GM10248 (cell line): ENCODE data around the gene RDH14.

Experiments
- CTCF ChIA-PET: fragments of 300-600 bp; sonication (Branson Sonifier 250); formaldehyde crosslinking; extraction: SDS; loops from one replicate; lab custom pipeline; 2021; ENCODE audit warnings: antibody characterized with exemption; lab: Yijun Ruan, JAX
- POLR2A ChIA-PET: fragments of 350-650 bp; sonication (Branson Sonifier 250); formaldehyde crosslinking; extraction: SDS; loops from one replicate; lab custom pipeline; 2020; ENCODE audit warnings: antibody characterized with exemption; lab: Yijun Ruan, JAX
- DNase-seq: peaks from one replicate; pipeline ENCODE4 v3.0.0; 2012; ENCODE audit errors: extremely low spot score
- CTCF ChIP-seq: IDR thresholded peaks from 2 replicates; pipeline ENCODE4 v1.5.1; 2012; ENCODE audit warnings: mild to moderate bottlenecking, low read depth; ENCODE audit errors: extremely low read depth, missing control alignments, control extremely low read depth

Gene RDH14

GRCh38 chr2:18600255-18600613, 39.8 kb upstream of the RDH14 start:
- ChIA-PET CTCF (no interaction called here), POLR2A (no interaction called here)
- TF ChIP-seq CTCF, result no peak
- DNase-seq, result no peak

- no peak for DNase-seq
- POLR2A ChIA-PET, result no interaction called here
- CTCF ChIA-PET, result no interaction called here
- no peak for TF ChIP-seq CTCF
Measured at GRCh38 chr2:18599509-18600254, 39.2 kb upstream of the RDH14 start.

DNA sequence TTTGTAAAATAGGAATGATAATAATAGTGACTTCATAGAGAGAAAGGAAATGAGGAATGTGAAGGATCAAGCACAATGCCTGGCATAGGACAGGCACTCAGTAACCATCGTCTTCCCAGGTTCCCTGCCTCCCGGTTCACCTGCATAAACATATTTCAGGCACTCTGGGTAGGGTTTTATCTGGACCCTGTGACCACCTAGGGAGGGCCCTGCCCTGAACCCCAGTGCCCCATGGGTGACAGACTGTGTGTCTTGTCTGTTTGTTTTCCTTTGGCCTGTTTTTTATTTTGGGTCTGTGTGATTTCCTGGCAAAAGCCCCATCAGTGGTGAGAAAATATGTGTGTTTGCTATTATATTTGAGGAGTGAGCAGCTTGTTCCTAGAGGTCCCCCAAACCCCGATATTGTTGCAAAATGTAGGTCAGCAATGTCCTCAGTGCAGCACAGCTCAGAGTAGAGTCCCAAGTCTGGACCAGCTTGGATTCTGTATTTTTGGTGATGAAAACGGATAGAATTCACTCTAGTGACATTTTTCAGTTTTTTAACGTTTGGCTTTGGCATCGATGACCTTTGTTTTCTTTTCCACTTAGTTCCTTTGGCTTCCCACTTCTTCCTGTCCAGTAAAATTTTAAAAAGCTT, 38.5 kb upstream of the RDH14 start:
- POLR2A ChIA-PET, result no interaction called here
- CTCF ChIA-PET, result no interaction called here
- TF ChIP-seq CTCF, result no peak
- DNase-seq, result no peak

GRCh38 chr2:18597618-18598017, 37.2 kb upstream of the RDH14 start:
- TF ChIP-seq CTCF, result no peak
- ChIA-PET POLR2A (no interaction called here), CTCF (no interaction called here)
- no peak for DNase-seq

DNA sequence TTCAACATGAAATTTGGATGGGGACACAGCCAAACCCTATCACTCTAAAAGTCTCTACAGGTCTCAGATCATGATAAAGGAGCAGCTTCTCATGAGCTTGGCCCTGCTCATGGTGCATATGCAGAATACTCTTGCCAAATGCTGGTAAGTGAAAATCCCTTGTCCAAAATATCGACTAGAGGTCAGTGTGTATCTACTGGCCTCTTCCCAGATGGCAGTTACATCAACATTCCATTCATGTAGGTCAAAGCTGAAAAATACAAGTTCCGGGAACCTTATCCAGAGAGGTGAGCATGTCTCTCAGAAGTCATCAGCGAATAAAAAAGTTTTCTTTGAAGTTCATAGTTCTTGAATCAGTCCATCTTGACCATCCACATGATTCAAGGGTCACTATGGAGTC, 36.5 kb upstream of the RDH14 start:
- no peak for TF ChIP-seq CTCF
- ChIA-PET CTCF (no interaction called here), POLR2A (no interaction called here)
- no peak for DNase-seq

DNA sequence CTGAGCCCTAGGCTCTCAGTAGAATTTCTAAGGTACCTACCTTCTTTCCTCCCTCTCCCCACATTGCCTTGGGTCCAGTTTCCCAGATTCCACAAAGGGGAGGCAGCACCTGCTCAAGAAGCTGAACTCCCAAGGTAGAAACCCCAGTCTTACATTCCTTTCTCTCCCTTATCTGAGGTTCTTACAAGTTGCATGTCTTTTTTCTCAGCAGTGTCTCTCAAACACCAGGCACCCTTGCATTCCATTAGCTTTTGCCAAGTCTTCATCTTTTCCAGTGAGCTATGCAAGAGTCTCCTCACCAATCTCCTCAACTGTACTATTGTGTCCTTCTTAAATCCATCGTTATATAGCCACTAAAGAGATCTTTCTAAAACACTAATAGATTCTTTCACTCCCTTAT, 33.0 kb upstream of the RDH14 start:
- ChIA-PET CTCF (no interaction called here), POLR2A (no interaction called here)
- TF ChIP-seq CTCF, result no peak
- DNase-seq, result no peak
